ENCODE results near the gene OR10H4. TPM values are rescaled to one million over a fixed set of nuclear protein-coding genes. Genes with fewer than 3 reads are reported as not detected.
"Not testable (repeated sequence)": the region's sequence is repeated elsewhere in the genome, so short reads cannot be mapped to it uniquely, and the experiment has no call there.

The OR10H4 gene
- total RNA-seq = not detected

DNA sequence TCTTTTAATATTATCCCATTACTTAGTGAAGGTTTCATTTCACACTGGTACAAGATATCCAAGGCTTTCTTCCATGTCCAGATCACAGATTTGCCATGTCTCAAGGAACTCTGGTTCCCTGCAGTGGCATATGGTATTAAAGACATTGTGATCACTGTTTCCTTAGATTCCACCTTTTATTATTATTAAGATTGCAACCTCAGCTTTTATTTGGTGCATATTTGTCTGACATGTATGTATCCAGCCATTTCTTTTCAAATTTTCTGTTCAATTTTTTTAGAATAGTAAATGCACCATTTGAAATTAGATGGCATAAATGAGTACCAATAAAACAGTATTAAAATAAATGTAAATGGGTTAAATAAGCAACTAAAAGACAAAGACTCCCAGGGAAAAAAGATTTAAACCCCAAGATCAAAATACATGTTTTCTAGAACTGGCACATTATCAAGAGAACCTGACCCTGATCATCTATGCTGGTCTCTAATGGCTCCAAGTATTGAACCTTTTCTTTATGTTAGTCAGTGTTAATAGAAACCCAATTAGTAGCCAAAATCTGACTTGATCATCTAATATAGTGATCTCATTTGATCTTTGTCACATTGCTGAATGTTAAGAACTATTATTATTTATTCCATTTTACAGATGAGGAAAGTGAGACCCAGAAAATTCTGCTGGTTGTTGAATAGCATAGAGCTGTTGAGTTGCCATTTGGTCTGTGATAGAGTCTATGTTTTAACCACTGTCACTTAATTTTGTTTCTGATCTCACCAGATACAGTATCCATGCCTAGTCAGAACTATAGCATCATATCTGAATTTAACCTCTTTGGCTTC is at the start of gene OR10H4:
TSS of gene OR10H4 (plus strand) at position 786 of the 836 bp plus-strand sequence. CDS start at position 786, 0 bp downstream.
- DNase-seq (ENCODE audit: low read depth in 2 of 3, low spot score in 2 of 3) = no peak

DNA sequence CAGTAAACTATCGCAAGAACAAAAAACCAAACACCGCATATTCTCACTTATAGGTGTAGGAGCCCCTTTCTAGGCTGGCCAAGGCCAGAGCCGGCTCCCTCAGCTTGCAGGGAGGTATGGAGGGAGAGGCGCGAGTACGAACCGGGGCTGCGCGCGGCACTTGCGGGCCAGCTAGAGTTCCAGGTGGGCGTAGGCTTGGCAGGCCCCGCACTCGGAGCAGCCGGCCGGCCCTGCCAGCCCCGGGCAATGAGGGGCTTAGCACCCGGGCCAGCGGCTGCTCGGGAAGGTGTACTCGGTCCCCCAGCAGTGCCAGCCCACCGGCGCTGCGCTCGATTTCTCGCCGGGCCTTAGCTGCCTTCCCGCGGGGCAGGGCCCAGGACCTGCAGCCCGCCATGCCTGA is 49.2 kb upstream of the OR10H4 start:
- DNase-seq (ENCODE audit: low read depth in 2 of 3, low spot score in 2 of 3) = not testable (repeated sequence)

DNA sequence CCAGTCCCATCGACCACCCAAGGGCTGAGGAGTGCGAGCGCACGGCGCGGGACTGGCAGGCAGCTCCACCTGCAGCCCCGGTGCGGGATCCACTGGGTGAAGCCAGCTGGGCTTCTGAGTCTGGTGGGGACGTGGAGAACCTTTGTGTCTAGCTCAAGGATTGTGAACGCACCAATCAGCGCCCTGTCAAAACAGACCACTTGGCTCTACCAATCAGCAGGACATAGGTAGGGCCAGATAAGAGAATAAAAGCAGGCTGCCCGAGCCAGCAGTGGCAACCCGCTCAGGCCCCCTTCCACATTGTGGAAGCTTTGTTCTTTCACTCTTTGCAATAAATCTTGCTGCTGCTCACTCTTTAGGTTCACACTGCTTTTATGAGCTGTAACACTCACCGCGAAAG is 48.8 kb upstream of the OR10H4 start:
- DNase-seq (ENCODE audit: low read depth in 2 of 3, low spot score in 2 of 3) = peak in 1 of 3 donors; percentile 35

DNA sequence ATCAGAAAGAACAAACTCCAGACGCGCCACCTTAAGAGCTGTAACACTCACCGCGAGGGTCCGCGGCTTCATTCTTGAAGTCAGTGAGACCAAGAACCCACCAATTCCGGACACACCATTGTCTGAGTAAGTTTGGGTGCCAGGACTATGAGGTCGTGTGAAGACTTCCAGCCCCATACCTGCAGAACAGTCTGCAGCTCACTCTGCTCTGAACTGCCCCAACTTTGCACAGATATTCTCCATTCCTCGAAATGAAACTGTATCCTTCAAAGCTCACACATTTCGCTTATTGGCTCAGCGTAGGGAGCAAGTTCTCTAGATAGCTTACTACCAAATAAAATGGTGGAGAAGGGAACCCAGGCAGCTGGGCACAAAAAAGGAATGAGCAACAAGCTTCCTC is 48.3 kb upstream of the OR10H4 start:
- no peak for DNase-seq (ENCODE audit: low read depth in 2 of 3, low spot score in 2 of 3)

DNA sequence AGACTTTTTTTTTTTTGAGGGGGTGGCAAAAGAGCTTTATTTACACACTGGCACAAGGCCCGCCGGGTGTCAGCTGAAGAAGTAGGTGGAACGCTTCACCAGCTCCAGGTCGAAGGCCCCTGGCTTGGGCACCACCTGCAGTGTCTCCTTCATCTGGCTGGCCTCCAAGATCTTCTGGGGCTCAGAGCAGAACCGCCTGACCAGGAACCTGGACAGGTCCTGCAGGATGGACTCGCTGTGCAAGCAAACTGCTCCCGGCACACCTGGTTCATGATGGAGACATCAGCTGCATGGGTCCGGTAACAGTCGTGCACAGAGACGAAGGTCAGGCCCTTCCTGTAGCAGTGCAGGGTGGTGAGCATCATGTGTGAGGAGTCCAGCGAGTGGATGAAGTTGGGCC is 46.6 kb upstream of the OR10H4 start:
- DNase-seq (ENCODE audit: low read depth in 2 of 3, low spot score in 2 of 3) = no peak

DNA sequence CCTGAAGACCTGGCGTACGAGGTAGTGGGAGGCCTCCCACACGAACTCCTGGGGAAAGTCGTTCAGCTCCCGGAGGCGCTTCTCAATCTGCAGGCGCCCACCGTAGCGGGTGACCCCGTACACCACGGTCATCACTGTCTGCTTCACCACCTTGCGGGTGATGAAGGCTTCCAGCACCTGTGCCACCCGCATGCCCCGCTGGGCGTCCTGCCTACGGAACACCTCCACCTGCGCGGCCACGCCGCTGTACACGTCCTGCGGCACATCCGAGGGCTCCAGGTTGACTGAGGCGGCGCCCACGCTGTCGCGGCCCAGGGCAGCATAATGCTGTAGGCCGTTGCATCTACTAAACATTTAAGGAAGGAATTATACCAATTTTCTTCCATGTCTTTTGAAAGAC is 45.9 kb upstream of the OR10H4 start:
- DNase-seq (ENCODE audit: low read depth in 2 of 3, low spot score in 2 of 3) = not testable (repeated sequence)

DNA sequence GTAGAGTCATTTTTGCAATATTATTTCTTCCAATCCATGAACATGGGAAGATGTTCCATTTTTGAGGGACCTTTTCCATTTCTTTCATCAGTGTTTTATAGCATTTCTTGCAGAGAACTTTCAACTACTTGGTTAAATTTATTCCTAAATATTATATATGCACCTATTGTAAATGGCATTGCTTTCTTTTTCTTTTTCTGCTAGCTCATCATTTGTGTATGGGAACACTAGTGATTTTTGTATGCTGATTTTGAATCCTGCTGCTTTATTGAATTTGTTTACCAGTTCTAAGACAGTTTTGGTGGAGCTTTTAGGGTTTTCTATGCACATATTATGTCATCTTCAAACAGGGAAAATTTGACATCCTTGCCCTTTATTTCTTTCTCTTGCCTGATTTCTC is 43.8 kb upstream of the OR10H4 start:
- DNase-seq (ENCODE audit: low read depth in 2 of 3, low spot score in 2 of 3) = no peak

- peak in 2 of 3 donors; percentile 44 to 46 for DNase-seq (ENCODE audit: low read depth in 2 of 3, low spot score in 2 of 3)
Measured at GRCh38 chr19:15911599-15912235, 37.1 kb upstream of the OR10H4 start.

- no peak for DNase-seq (ENCODE audit: low read depth in 2 of 3, low spot score in 2 of 3)
Measured at GRCh38 chr19:15913384-15913783, 35.4 kb upstream of the OR10H4 start.

DNA sequence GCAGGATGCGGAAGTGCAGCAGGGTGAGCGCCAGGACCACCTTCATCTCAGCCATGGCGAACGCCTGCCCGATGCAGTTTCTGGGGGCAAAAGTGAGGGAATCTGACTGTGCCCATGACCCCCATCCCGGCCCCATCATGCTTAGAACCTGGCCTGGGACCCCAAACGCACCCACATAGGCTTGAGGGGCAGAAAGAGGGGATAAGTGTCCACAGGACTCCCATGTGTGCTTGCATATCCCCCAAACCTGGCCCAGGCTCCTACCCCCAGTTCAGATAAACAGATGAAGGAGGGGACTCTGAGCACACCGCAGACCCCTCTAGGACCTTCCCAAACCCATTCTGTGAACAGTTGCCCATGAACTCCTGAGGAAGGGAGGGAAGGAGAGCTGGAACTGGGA is 35.0 kb upstream of the OR10H4 start:
- DNase-seq (ENCODE audit: low read depth in 2 of 3, low spot score in 2 of 3) = no peak

DNA sequence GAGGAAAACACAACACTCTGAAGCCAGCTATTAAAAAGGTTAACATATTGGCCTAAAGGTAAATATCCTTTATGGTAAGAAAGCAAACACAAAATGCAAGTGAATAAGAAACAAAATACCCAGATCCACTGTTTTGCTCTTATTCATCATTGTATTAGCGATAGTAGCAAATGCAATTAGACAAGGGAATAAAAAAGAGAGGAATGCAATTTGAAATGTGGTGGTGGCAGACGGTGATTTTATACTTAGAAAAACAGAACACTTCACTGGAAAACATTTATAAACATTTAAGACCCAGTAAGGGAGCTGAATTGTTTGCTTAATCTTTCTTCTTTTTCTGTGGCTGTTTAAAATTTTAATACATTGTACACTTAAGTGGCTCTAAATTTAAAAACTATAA is 33.7 kb upstream of the OR10H4 start:
- no peak for DNase-seq (ENCODE audit: low read depth in 2 of 3, low spot score in 2 of 3)

GRCh38 chr19:15919243-15919642 is 29.6 kb upstream of the OR10H4 start:
- DNase-seq (ENCODE audit: low read depth in 2 of 3, low spot score in 2 of 3) = no peak

- no peak for DNase-seq (ENCODE audit: low read depth in 2 of 3, low spot score in 2 of 3)
Measured at GRCh38 chr19:15922021-15922420, 26.8 kb upstream of the OR10H4 start.

GRCh38 chr19:15923702-15924101 is 25.1 kb upstream of the OR10H4 start:
- no peak for DNase-seq (ENCODE audit: low read depth in 2 of 3, low spot score in 2 of 3)

GRCh38 chr19:15926484-15926883 is 22.3 kb upstream of the OR10H4 start:
- no peak for DNase-seq (ENCODE audit: low read depth in 2 of 3, low spot score in 2 of 3)

DNA sequence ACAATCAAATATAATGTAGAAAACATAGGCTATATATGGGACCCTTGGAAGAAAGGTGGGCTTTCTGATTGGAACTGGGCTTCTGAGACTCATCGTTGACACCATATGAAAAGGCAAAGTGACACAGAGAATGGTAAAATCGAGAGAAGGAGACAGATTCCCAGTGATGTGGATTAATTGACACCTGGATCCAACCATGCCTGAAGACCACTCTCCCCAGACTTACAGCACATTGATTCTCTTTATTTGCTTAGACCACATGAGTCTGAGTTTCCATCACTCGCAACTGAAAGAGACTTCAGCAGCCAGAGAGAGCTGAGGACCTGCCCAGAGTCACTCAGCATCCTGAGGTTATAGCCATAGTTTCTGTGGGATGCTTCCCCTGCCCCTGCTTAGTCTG is 20.5 kb upstream of the OR10H4 start:
- no peak for DNase-seq (ENCODE audit: low read depth in 2 of 3, low spot score in 2 of 3)

GRCh38 chr19:15933761-15934331 is 15.0 kb upstream of the OR10H4 start:
- DNase-seq (ENCODE audit: low read depth in 2 of 3, low spot score in 2 of 3) = not testable (repeated sequence)

GRCh38 chr19:15934332-15935078 is 14.3 kb upstream of the OR10H4 start, which contains the start of gene CYP4F11:
TSS of gene CYP4F11 (minus strand) at chr19:15934529. CDS start at chr19:15934408, 121 bp downstream.
- peak in 2 of 3 donors; percentile 11 to 36 for DNase-seq (ENCODE audit: low read depth in 2 of 3, low spot score in 2 of 3)

DNA sequence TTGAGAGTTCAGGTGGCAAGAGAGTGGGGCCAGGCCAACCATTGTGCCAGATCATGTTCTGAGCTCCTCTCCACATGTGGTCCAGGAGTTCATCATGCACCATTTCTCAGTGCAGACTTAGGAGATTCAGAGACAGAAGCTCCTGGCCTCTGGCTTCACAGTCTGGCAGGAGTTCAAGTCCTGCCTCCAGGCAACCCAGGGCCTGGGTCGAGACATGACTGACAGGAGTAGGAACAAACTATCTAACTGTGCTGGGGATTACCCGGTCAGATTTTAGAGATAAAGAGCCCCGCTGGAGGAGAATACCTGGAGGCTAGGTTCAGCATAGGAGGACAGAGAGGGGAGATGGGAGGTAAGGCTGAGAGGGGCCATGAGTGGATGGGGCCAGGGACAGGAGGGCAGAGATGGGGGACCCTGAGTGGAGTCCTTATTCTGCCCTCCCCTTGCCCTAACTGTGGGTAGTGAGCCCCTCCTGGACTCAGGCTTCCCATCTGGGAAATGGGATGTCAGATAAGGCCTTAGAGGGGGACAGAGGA is 13.6 kb upstream of the OR10H4 start:
- DNase-seq (ENCODE audit: low read depth in 2 of 3, low spot score in 2 of 3) = no peak

DNA sequence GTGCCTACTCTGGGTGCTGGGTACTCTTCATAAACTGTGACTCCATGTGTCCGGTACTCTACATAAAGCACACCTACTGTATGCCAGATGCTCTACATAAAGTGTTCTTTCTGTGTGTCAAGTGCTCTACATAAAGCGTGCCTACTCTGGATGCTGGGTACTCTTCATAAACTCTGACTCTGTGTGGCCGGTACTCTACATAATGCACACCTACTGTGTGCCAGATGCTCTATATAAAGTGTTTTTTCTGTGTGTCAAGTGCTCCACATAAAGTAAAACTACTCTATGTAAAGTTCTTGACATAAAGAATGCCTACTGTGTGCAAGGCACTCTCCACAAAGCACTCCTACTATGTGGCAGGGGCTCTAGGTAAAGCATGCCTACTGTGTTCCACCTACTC is 12.6 kb upstream of the OR10H4 start:
- no peak for DNase-seq (ENCODE audit: low read depth in 2 of 3, low spot score in 2 of 3)

DNA sequence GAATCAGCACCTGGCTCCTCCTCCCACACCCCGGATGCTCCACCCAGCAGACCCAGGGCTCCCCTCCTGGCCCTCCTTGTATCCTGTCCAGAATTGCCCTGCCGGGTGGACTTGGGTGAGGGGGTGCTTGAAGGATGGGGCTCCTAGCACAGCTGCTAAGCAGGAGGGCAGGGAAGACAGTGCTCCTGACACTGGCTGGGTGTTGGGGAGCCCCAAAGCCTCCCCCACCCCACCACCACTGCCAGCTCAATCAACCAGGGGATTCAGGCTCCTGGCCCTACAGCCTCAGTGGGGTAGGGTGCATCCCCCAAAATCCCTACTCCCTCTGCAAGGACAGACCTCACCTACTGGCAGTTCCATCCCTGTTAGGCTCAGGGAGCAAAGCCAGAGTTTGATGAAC is 11.9 kb upstream of the OR10H4 start:
- no peak for DNase-seq (ENCODE audit: low read depth in 2 of 3, low spot score in 2 of 3)
